NOMO-1 (cell line): ENCODE data around the gene C1orf122.

ENCODE experiments used
- DNase-seq, 2 experiments: peaks; one replicate each; lab custom pipeline; 2025; ENCODE audit not compliant: unreplicated experiment in 2 of 2; lab: John Stamatoyannopoulos, UW

C1orf122 gene

GRCh38 chr1:37797750-37798345 lies 9.7 kb upstream of the C1orf122 start:
- no peak for DNase-seq

GRCh38 chr1:37802439-37802838 lies 5.2 kb upstream of the C1orf122 start:
- DNase-seq: no peak

GRCh38 chr1:37807220-37807554 lies 403 bp upstream of the C1orf122 start:
- no peak for DNase-seq

- DNase-seq: peak; percentile 41 to 60
Observed at GRCh38 chr1:37808369-37809319, 1.1 kb downstream of the C1orf122 start.

GRCh38 chr1:37809942-37810341 lies 2.4 kb downstream of the C1orf122 start:
- no peak for DNase-seq

- DNase-seq: peak; percentile 49
Observed at GRCh38 chr1:37811027-37811655, 3.6 kb downstream of the C1orf122 start.

GRCh38 chr1:37813529-37814145 lies 6.0 kb downstream of the C1orf122 start:
- no peak for DNase-seq

GRCh38 chr1:37814252-37814651 lies 6.7 kb downstream of the C1orf122 start:
- DNase-seq: no peak

- DNase-seq: no peak
Observed at GRCh38 chr1:37817481-37817880, 9.9 kb downstream of the C1orf122 start.

- no peak for DNase-seq
Observed at GRCh38 chr1:37821481-37821880, 13.9 kb downstream of the C1orf122 start.

GRCh38 chr1:37822906-37823815 lies 15.6 kb downstream of the C1orf122 start:
- DNase-seq: no peak

GRCh38 chr1:37824001-37824400 lies 16.4 kb downstream of the C1orf122 start:
- DNase-seq: no peak

- DNase-seq: peak; percentile 6 to 63
Observed at GRCh38 chr1:37825506-37825905, 17.9 kb downstream of the C1orf122 start.

- no peak for DNase-seq
Observed at GRCh38 chr1:37828410-37829074, 21.0 kb downstream of the C1orf122 start.

GRCh38 chr1:37831109-37831508 lies 23.5 kb downstream of the C1orf122 start:
- DNase-seq: no peak

GRCh38 chr1:37831809-37832208 lies 24.2 kb downstream of the C1orf122 start:
- DNase-seq: no peak

- DNase-seq: no peak
Observed at GRCh38 chr1:37836788-37837187, 29.2 kb downstream of the C1orf122 start.

- no peak for DNase-seq
Observed at GRCh38 chr1:37839676-37840075, 32.1 kb downstream of the C1orf122 start.

- DNase-seq: no peak
Observed at GRCh38 chr1:37840711-37841110, 33.1 kb downstream of the C1orf122 start.

- no peak for DNase-seq
Observed at GRCh38 chr1:37841652-37842051, 34.1 kb downstream of the C1orf122 start.
